Peyer's patch (tissue), 4 donors: Measurements from ENCODE around the gene LTBP4. TPM values are rescaled to one million over a fixed set of nuclear protein-coding genes. Genes with fewer than 3 reads are reported as not detected.

ENCODE experiments used
- DNase-seq, 3 donors: peaks; one replicate each; pipeline ENCODE4 v3.0.0-alpha.2; 2017 to 2019
- H3K27ac ChIP-seq, 4 donors: fragments of 200-600 bp; sonication (generic); one replicate each; pipeline ENCODE4 v1.5.1; 2016 to 2019
- H3K27me3 ChIP-seq, 2 donors: fragments of 200-600 bp; sonication (generic); one replicate each; pipeline ENCODE4 v1.5.1; 2019
- H3K36me3 ChIP-seq, 3 donors: fragments of 200-600 bp; sonication (generic); one replicate each; pipeline ENCODE4 v1.5.1; 2016 to 2019
- H3K4me1 ChIP-seq, 4 donors: fragments of 200-600 bp; sonication (generic); one replicate each; pipeline ENCODE4 v1.5.1; 2016 to 2019
- H3K4me3 ChIP-seq, 4 donors: fragments of 200-600 bp; sonication (generic); 1 replicate in 3 of 4; 2 replicates in 1 of 4; pipeline ENCODE4 v1.5.1; 2016 to 2019; ENCODE audit warnings: mild to moderate bottlenecking in 1 of 4
- H3K9me3 ChIP-seq, 4 donors: fragments of 200-600 bp; sonication (generic); one replicate each; pipeline ENCODE4 v1.5.1; 2016 to 2019; ENCODE audit warnings: mild to moderate bottlenecking in 1 of 4
- POLR2A ChIP-seq, 2 donors: fragments of 450-650 bp; IDR thresholded peaks; one replicate each; pipeline ENCODE4 v1.5.1; 2017; ENCODE audit warnings: antibody characterized with exemption in 2 of 2, mild to moderate bottlenecking in 2 of 2, moderate library complexity in 2 of 2
- total RNA-seq, 4 donors: library from RNA; depleted of rRNA; stranded (reverse); fragments of >200 nt; gene quantifications; one replicate each; pipeline ENCODE4 v1.1.0, GENCODE V29; 2016
- TF ChIP-seq, protein P1 (sequence below), 6 experiments: fragments of 450-650 bp in 4 of 6; fragments of 200-600 bp in 2 of 6; sonication (generic) in 1 of 6; IDR thresholded peaks; one replicate each; pipeline ENCODE4 v1.5.1; 2017 to 2019; ENCODE audit warnings: antibody characterized with exemption in 6 of 6, mild to moderate bottlenecking in 3 of 6, moderate library complexity in 1 of 6

Gene LTBP4
- total RNA-seq, 4 donors from 2014 or later = 164 to 484 (median 329) TPM

DNA sequence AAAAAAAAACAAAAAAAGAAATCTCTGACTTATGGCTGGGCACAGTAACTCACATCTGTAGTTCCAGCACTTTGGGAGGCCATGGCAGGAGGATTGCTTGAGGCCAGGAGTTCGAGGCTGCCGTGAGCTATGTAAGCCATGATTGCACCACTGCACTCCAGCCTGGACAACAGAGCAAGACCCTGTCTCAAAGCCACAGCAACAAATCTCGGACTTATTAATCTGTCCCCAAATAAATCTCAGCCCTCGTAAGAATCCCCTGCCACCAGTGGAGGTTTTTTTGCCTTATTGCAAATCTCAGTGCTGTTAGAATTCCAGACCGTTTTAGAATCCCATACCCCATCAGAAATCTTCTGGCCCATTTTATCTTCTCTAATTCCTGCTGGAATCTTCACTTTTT lies 19.6 kb upstream of the LTBP4 start:
- no peaks in the 10 kb centered on the region for H3K9me3 ChIP-seq
- H3K4me1 ChIP-seq = peaks cover 0 to 6% (median 0%) of the 10 kb centered on the region in 4 donors
- no peak overlapping the region for H3K4me3 ChIP-seq
- H3K36me3 ChIP-seq = peaks cover 0 to 54% (median 0%) of the 10 kb centered on the region in 3 donors
- no peak overlapping the region for H3K27ac ChIP-seq
- no peaks in the 10 kb centered on the region for H3K27me3 ChIP-seq
- no peak for TF ChIP-seq POLR2A (IDR thresholded peaks at IDR 0.05)
- TF ChIP-seq, protein P1, sequence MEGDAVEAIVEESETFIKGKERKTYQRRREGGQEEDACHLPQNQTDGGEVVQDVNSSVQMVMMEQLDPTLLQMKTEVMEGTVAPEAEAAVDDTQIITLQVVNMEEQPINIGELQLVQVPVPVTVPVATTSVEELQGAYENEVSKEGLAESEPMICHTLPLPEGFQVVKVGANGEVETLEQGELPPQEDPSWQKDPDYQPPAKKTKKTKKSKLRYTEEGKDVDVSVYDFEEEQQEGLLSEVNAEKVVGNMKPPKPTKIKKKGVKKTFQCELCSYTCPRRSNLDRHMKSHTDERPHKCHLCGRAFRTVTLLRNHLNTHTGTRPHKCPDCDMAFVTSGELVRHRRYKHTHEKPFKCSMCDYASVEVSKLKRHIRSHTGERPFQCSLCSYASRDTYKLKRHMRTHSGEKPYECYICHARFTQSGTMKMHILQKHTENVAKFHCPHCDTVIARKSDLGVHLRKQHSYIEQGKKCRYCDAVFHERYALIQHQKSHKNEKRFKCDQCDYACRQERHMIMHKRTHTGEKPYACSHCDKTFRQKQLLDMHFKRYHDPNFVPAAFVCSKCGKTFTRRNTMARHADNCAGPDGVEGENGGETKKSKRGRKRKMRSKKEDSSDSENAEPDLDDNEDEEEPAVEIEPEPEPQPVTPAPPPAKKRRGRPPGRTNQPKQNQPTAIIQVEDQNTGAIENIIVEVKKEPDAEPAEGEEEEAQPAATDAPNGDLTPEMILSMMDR (IDR thresholded peaks at IDR 0.05) = no peak
- no peak for DNase-seq

DNA sequence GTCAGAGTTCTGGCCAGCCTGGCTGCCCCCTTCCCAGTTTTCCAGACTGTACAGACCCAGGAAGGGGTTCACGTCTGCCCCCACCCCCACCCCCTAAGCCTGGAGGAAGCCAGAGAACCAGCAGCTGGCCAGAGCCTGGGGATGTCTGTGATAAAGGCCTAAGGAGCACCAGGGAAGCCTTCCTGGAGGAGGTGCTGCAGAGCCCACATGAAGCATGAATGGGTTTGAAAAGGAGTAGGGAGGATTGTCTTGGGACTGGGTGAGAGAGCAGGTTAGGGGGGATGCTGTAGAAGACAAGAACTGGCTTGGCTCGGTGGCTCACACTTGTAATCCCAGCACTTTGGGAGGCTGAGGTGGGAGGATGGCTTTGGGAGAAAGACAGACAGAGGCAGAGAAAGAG lies 18.7 kb upstream of the LTBP4 start:
- no peaks in the 10 kb centered on the region for H3K9me3 ChIP-seq
- DNase-seq = no peak
- TF ChIP-seq, protein P1 (IDR thresholded peaks at IDR 0.05) = no peak
- no peak for TF ChIP-seq POLR2A (IDR thresholded peaks at IDR 0.05)
- H3K4me1 ChIP-seq = peaks cover 0 to 2% (median 0%) of the 10 kb centered on the region in 4 donors
- no peak overlapping the region for H3K27ac ChIP-seq
- H3K27me3 ChIP-seq = no peaks in the 10 kb centered on the region
- peaks cover 0 to 63% (median 0%) of the 10 kb centered on the region in 3 donors for H3K36me3 ChIP-seq
- no peak overlapping the region for H3K4me3 ChIP-seq

DNA sequence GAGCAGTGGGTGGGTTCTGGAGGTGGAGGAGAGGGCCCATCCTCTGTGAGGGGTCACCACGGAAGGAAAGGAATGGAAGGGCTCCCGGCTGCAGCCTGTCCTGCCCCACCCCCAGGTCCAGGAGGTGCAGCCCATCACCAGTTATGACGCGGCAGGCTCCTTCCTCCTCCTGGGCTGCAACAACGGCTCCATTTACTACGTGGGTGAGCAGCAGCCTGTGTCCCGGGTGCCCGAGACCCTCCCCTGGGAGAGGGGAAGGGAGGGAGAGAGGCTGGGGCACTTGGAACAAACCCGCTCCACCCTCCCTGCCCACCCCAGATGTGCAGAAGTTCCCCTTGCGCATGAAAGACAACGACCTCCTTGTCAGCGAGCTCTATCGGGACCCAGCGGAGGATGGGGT lies 17.9 kb upstream of the LTBP4 start:
- H3K36me3 ChIP-seq = peaks cover 0 to 69% (median 0%) of the 10 kb centered on the region in 3 donors
- TF ChIP-seq, protein P1 (IDR thresholded peaks at IDR 0.05) = no peak
- no peak for TF ChIP-seq POLR2A (IDR thresholded peaks at IDR 0.05)
- H3K27me3 ChIP-seq = no peaks in the 10 kb centered on the region
- no peak for DNase-seq
- no peaks in the 10 kb centered on the region for H3K9me3 ChIP-seq
- no peak overlapping the region for H3K4me3 ChIP-seq
- no peaks in the 10 kb centered on the region for H3K4me1 ChIP-seq
- no peak overlapping the region for H3K27ac ChIP-seq

DNA sequence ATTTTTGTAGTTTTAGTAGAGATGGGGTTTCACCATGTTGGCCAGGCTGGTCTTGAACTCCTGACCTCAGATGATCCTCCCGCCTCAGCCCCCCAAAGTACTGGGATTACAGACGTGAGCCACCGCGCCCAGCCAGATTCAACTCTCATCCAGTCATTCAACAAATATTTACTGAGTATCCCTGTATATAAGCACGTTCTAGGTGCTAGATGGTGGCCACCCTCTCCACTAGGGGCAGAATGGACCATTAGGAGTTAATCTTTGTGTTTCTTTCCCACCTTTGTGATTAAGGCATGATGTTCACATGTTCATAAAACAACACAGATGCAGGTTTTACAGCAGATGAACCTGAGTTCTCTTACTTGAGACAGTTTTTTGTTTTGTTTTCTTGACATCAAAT lies 17.2 kb upstream of the LTBP4 start:
- Histone ChIP-seq H3K27me3 (no peaks in the 10 kb centered on the region), H3K9me3 (no peaks in the 10 kb centered on the region), H3K4me3 (no peak overlapping the region), H3K27ac (no peak overlapping the region), H3K4me1 (no peaks in the 10 kb centered on the region), H3K36me3 (peaks cover 0 to 72% (median 0%) of the 10 kb centered on the region in 3 donors)
- no peak for TF ChIP-seq POLR2A (IDR thresholded peaks at IDR 0.05)
- TF ChIP-seq, protein P1 (IDR thresholded peaks at IDR 0.05) = no peak
- no peak for DNase-seq

DNA sequence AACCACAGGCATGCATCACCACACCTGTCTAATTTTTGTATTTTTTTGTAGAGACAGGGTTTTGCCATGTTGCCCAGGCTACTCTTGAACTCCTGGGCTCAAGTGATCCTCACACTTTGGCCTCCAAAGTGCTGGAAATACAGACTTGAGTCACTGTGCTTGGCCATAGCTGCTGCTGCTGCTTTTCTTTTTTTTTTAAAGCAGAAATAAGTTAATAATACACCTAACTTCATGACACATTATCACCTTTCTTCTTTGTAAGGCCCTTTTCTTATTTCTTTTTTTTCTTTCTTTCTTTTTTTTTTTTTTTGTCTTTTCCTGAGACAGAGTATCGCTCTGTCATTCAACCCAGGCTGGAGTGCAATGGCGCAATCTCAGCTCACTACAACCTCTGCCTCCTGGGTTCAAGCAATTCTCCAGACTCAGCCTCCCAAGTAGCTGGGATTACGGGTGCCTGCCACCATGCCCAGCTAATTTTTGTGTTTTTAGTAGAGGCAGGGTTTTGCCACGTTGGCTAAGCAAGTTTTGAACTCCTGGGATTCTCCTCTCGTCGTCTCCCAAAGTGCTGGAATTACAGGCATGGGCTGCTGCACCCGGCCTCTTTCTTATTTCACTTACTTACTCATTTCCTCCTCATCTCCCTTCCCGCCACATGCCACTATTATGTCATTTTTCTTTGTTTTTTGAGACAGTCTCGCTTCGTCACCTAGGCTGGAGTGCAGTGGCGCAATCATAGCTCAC lies 15.8 kb upstream of the LTBP4 start:
- H3K27ac ChIP-seq = no peak overlapping the region
- no peaks in the 10 kb centered on the region for H3K4me1 ChIP-seq
- H3K9me3 ChIP-seq = no peaks in the 10 kb centered on the region
- H3K36me3 ChIP-seq = peaks cover 0 to 69% (median 0%) of the 10 kb centered on the region in 3 donors
- no peak for DNase-seq
- TF ChIP-seq POLR2A (IDR thresholded peaks at IDR 0.05) = no peak
- TF ChIP-seq, protein P1 (IDR thresholded peaks at IDR 0.05) = no peak
- H3K4me3 ChIP-seq = no peak overlapping the region
- no peaks in the 10 kb centered on the region for H3K27me3 ChIP-seq
